Stimulated activated CD4-positive, alpha-beta T cell treated with anti-CD3 and anti-CD28 coated beads, Interleukin-4, amount 100 ng/mL, for 1 hour (primary cell): Measurements from ENCODE around the gene IRF3.

ENCODE experiments used
- DNase-seq: peaks from one replicate; pipeline ENCODE4 v3.0.0-alpha.2; 2020

Gene IRF3

DNA sequence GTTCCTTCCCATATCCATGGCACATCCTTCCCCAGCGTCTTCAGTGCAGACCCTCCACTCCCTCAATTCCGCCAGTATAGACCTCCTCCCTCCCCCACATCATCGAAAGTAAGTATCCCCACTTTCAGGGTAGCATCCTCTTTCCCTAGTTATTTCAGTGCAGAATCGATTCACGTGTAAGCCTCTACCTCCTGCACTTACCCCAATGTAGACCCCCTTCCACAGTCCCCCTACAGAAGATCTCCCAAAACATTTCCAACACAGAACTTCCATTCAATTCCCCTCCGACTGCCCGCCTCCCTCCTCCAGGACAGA lies 664 bp downstream of the IRF3 start:
- no peak for DNase-seq

DNA sequence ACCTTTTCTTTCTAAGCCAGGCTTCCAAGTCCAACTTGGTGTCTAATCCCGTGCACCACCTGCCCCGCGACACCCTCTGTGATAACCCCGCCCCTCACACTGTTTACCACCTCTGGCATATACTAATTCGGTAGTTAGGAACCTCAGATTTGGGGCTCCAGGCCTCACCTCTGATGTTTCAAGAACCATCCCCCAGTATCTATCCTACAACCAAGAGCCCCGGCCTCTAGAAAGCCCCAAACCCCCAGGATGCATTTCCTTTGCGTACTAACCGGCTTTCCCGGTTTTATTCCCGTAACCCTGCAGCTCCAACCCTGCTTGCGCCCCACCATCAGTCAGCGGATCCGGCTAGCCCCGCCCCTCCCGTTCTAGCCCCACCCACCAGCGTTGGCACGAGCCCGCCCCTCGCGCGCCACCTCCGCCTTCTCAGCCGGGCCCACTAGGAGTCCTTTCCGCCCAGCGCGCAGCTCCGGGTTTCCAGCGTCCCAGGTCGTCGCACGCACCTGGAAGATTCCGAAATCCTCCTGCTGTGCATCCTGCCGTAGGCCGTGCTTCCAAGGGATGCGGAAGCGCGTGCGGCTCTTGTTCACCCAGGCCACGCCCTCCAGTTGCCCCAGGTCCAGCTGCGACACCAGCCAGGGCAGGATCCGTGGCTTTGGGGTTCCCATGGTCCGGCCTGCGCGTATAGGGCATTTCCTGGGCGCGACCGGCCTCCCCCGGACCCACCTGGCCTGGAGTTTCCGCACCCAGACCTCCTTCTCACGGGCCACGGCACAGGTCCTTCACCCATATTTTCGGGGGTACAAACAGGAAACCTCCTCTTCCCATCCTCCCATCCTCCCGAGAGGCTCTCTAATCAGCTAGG lies 1.3 kb downstream of the IRF3 start:
- DNase-seq: peak; percentile 93

DNA sequence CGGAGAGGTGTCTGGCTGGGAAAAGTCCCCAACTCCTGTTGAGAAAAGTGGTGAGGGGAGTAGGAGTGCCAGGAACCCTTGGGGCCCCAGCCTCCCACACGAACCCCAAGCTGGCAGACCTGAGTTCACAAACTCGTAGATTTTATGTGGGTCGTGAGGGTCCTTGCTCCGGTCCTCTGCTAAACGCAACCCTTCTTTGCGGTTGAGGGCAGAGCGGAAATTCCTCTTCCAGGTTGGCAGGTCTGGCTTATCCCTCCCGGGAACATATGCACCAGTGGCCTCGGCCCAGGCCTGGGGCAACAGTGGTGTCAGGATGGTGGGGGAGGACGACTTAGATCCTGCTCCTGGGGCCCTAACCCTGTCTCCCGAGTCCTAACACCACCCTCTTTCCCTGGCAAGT lies 2.4 kb downstream of the IRF3 start:
- no peak for DNase-seq

DNA sequence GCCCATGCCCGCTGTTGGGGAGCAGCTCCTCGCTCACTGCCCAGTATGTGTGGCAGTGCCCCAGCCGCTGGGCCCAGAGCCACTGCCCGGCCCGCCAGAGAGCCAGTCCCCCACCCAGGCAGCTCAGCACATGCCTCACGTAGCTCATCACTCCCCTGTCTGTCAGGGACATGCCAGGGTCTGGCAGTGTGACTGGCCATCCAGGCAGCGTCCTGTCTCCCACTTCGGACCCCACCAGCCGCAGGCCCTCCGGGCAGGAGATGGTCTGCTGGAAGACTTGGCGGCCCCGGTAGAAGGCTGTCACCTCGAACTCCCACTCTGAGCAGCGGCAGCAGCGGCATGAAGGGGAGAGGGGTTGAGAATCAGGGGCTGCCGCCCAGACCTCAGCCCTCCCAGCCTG lies 3.6 kb downstream of the IRF3 start:
- no peak for DNase-seq

DNA sequence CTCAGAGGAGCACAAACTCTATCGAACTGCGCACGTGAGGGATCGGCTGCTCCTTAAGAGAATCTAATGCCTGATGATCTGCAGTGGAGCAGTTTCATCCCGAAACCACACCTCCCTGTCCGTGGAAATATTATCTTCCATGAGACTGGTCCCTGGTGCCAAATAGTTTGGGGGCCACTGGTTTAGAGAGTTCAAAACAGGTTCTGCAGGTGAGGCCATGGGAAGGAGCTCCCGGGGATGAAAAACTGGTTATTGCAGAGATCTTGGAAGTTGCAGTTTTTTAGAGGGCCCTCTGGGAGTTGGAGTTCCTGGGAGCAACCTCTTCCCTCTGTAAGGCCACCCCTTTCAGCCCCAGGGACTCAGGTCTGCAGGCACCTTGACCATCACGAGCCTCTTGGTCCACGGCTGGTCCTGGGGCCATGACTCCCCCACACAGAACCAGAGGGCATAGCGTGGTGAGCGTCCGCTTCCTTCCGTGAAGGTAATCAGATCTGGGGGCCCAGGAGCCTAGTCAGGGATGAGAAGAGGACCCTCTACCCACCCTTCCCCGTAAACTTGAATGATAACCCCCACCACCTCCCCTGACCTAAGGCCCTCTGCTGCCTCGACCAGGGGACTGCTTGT lies 5.2 kb downstream of the IRF3 start:
- DNase-seq: no peak

DNA sequence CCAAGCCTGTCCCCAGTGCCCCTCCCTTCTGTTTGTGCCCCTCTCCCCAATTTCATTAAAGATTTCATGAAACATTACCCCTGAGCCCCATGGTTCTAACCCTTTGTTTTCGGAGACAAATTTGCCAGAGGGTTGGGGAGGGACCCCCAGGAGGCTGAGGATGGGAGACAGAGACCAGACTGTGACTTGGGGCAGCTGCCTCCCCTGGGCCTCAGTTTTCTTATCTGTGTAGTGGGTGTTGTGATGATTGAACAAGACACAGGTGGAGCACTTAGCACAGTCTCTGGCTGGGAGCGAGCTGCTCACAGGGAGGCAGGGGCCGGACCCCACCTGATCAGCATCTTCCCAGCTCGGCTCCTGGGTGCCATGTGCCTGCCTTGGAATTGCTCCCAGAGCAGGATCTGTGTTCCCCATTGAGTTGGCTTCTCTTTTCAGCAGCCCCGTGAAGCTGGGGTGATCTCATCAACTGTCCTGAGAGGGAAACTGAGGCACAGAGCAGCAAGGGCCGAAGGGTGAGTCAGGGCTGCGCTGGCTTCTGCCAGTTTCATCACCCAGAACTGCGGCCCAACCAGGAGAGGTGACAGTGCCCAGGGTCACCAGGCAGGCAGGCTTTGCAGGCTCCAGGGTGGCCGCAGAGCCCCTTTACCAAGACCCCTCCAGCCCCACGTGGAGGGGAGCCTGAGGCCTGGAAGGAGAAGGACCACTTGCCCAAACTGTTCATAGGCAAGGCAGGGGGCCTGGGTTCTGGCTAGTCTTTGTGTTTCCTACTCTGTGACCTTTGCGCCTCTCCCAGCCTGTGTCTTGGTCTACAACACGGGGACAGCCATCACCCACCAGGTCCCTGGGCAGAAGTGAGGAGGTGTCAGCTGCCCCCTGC lies 6.9 kb downstream of the IRF3 start:
- DNase-seq: no peak

DNA sequence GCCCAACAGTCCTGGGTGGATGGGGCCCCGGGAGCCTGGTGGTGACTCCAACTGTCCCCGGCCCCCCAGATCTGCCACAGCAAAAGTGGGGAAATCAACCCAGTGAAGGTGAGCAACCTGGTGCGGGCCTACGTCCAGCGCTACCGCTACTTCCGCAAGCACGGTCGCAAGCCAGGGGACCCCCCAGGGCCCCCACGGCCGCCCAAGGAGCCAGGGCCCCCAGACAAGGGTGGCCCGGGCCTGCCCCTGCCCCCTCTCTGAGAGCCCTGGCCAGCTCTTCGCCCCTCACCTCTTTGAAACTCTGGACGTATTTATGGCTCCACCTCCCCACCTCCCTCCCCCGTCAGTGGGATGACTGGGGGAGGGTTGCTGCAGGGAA lies 7.5 kb downstream of the IRF3 start:
- DNase-seq: no peak

DNA sequence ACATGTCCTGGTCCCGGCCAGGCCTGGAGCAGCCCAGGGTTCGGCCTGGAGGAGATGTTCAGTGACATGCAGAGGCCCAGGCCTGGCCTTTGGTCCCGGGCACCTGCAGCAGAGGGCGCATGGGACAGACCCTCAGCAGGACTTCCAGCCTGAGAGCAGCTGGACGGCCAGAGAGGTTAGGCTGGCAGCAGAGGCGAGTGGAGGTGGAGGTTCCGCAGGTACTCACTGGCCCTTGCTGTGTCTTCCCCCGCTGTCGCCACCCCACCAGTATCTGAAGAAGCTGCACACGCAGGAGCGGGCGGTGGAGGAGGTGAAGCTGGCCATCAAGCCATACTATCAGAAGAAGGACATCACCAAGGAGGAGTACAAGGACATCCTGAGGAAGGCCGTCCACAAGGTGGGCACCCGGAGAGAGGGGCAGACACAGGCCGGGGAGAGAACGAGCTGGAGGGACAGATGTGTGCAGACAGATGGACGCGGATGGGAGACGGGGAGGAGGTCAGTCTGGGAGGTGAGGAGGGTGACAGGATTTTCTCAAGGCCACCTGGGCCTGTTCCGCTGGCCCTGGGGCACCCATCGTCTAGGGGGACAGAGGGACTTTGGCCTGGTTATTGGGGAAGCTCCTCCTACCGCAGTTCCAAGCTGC lies 8.0 kb downstream of the IRF3 start:
- DNase-seq: no peak

DNA sequence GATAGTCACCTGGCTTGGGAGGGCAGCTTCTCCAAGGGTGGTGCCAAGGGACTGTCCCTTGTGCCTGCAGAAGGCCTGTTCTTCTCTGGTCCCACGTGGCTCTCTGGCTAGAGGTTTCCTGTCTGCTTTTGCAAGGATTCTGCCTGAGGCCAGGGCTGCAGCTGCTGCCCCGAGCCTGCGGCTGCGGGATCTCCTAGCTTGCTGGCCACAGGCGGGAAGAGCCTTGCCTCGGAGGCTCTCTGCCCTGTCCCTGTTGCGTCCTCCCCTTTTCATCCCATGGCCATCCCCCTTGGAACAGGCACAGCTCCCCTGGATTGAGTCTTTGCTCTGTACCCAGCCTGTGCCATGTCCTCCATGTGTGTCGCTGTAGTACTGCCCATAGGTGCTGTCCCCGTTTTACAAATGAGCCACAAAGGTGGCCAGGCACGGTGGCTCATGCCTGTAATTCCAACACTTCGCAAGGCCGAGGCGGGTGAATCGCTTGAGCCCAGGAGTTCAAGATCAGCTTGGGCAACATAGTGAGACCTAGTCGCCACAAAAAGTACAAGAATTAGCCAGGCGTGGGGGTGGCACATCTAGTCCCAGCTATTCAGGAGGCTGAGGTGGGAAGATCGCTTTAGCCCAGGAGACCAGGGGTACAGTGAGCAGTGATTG lies 9.1 kb downstream of the IRF3 start:
- DNase-seq: no peak

DNA sequence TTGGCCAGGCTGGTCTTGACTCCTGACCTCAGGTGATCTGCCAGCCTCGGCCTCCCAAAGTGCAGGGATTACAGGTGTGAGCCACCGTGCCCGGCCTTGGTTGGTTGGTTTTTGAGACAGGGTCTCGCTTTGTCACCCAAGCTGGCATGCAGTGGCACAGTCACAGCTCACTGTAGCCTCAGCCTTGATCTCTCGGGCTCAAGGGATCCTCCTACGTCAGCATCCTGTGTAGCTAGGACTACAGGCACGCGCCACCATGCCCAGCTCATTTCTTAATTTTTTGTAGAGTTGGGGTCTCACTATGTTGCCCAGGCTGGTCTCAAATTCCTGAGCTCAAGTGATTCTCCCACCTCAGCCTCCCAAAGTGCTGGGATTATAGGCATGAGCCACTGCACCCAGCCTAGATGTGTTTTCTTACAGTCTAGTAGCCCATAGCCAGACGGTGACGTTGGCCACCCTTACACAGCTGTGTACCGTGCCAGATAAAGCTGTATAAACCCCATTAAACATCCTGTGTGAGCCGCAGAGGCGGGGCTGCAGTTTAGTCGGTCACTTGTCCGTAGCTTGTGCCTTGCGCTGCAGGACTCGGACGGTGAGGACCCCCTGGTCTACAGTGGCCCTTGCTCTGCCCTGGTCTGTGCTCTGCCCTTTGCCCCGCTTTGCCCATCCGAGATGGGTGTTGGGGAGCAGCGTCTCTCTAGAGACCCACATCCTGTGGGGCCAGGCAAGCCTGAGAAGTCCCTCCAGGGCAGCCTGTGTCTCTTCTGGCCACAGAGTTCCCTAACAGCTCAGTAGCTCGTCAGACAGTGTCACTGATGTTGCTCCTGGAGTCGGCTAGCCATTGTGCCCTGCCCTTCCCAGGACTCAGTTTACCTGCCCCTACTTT lies 9.8 kb downstream of the IRF3 start:
- DNase-seq: no peak

DNA sequence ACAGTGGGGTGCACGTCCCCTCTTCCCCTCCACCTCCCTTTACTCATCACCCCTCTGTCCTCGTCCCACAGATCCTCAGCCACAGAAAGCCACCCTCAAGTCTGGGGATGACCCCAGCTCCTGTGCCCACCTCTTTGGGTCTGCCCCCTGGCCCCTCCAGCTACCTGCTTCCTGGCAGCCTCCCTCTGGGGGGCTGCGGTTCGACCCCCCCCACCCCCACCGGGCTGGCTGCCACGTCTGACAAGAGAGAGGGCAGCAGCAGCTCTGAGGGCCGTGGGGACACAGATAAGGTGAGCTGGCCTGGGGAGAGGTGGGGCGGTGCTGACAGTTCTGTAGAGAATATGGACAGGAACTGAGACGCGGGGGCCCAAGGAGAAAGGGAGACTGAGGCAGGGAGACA lies 11.1 kb downstream of the IRF3 start:
- no peak for DNase-seq

DNA sequence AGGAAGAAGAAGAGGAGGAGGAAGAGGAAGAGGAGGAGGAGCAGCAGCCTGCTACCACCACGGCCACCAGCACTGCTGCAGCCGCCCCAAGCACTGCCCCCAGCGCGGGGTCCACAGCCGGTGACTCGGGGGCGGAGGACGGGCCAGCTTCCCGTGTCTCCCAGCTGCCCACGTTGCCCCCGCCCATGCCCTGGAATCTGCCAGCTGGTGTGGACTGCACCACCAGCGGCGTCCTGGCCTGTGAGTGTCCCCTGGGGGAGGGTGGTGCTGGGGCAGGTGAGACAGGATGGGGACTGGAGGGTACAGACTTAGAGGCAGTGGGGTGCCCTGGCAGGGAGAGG lies 12.2 kb downstream of the IRF3 start:
- no peak for DNase-seq

DNA sequence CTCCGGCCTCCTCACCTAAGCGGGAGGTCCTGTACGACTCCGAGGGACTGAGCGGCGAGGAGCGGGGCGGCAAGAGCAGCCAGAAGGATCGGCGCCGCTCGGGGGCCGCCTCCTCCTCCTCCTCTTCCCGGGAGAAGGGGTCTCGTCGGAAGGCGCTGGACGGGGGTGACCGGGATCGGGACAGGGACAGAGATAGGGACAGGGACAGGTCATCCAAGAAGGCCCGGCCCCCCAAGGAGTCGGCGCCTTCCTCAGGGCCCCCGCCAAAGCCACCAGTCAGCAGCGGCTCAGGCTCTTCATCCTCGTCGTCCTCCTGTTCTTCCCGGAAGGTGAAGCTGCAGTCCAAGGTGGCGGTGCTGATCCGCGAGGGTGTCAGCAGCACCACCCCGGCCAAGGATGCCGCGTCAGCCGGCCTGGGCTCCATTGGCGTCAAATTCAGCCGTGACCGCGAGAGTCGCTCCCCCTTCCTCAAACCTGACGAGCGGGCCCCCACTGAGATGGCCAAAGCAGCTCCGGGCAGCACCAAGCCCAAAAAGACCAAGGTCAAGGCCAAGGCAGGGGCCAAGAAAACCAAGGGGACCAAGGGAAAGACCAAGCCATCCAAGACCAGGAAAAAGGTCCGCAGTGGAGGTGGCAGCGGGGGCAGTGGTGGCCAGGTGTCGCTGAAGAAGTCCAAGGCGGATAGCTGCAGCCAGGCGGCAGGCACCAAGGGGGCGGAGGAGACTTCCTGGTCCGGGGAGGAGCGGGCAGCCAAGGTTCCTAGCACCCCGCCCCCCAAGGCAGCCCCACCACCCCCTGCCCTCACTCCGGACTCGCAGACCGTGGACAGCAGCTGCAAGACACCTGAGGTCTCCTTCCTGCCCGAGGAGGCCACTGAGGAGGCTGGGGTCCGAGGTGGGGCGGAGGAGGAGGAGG lies 12.8 kb downstream of the IRF3 start:
- DNase-seq: no peak

DNA sequence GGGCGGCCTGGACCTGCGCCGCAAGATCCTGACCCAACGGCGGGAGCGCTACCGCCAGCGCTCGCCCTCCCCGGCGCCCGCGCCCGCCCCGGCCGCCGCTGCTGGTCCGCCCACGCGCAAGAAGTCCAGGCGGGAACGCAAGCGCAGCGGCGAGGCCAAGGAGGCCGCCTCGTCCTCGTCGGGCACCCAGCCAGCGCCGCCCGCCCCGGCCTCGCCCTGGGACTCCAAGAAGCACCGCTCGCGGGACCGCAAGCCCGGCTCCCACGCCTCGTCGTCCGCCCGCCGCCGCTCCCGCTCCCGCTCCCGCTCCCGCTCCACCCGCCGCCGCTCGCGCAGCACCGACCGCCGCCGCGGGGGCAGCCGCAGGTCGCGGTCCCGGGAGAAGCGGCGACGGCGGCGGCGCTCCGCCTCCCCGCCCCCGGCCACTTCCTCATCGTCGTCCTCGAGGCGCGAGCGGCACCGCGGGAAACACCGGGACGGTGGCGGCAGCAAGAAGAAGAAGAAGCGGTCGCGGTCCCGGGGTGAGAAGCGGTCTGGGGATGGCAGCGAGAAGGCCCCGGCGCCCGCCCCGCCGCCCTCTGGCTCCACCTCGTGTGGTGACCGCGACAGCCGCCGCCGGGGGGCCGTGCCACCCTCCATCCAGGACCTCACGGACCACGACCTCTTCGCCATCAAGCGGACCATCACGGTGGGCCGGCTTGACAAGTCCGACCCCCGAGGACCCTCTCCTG lies 13.7 kb downstream of the IRF3 start:
- DNase-seq: no peak

DNA sequence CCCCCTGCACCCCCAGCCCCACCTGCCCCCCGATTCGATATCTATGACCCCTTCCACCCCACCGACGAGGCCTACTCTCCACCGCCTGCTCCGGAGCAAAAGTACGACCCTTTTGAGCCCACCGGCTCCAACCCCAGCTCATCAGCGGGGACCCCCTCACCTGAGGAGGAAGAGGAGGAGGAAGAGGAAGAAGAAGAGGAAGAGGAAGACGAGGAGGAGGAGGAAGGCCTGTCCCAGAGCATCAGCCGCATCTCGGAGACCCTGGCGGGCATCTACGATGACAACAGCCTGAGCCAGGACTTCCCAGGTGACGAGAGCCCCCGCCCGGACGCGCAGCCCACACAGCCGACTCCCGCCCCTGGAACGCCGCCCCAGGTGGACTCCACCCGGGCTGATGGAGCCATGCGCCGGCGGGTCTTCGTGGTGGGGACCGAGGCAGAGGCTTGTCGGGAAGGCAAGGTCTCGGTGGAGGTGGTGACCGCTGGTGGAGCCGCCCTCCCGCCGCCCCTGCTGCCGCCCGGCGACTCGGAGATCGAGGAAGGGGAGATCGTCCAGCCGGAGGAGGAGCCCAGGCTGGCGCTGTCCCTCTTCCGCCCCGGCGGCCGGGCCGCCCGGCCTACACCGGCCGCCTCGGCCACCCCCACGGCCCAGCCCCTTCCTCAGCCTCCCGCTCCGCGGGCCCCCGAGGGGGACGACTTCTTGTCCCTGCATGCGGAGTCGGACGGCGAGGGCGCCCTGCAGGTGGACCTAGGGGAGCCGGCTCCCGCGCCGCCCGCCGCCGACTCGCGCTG lies 14.4 kb downstream of the IRF3 start:
- no peak for DNase-seq

DNA sequence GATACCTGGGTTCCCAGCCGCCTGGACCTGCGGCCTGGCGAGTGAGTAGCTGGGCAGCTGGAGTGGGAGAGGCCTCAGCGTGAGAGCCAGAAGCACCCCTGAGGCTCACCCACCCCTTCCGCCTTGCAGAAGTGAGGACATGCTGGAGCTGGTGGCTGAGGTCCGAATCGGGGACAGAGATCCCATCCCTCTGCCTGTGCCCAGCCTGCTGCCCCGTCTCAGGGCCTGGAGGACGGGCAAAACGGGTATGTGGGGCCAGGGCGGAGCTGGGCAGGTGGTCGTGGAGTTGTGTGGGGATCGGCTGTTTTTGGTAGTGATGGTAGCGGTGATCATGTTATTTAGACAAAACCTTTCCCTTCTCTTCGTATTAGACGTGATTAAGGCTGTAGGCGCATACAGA lies 19.1 kb downstream of the IRF3 start:
- DNase-seq: no peak

DNA sequence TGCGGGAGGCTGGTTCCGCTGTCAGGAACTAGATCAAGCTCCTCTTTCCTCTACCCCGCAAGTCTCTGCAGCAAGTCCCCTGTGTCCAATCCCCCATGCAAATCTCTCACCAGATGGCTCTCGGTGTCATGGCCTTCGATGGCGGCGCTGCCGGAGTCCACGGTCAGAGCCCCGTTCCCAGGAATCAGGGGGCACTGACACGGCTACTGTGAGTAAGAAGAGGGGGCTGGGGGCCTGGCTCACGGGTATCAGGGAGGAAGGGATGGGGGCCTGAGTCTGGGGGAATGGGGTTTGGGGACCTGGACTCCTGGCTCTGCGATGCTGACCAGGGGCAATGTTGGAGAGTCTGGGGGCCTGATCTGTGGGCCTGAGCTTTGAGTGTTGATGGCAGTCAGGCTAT lies 19.7 kb downstream of the IRF3 start:
- DNase-seq: no peak

DNA sequence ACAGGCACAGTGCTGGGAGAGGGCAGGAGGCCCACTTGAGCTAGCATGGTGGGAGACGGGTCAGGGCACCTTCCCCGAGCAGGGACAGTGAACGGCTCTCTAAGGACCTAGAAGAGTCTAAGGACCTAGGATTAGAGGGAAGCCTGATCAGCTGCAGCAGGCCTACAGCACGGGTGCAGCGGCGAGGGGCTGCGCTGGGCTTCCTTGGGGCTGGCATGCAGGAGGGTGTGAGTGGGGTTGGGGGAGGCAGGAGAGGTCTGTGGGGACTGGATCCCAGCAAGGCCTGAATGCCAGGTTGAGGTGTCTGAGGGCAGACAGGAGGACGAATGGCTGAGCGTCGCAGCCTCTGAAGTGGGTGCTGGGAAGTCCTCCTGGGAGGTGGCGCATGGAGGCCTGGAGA lies 20.1 kb downstream of the IRF3 start:
- no peak for DNase-seq

DNA sequence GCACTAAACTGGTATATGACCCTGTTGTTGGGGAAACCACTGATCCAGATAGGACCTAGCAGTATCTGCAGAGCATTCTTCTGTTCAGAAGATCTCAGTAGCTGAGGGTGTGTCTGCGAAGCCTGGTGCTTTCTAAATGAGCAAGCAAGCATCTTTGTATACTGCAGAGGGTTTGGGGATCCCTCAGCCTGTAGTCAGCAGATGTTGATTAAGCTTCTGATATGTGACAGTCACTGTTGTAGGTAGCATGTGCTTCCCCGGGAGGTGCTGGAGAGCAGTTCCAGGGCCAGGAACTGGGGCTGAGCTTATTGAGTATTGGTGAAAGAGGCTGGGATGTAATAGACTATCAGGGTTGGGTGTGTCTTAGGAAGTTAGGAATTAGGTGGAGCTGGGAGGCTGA lies 22.2 kb downstream of the IRF3 start:
- DNase-seq: no peak
